ENCODE results near the gene STH. TPM values are rescaled to one million over a fixed set of nuclear protein-coding genes. Genes with fewer than 3 reads are reported as not detected.

The STH gene
- total and polyA plus RNA-seq, 2 experiments from 2014 or later: not detected

GRCh38 chr17:46001390-46002310 lies 2.6 kb downstream of the STH start:
- no peaks in the 10 kb centered on the region for H3K9me2 ChIP-seq (replicated peaks; ENCODE audit: insufficient read depth)
- H3K9me3 ChIP-seq (ENCODE audit: low read depth): no peaks in the 10 kb centered on the region
- no peaks in the 10 kb centered on the region for H3K27me3 ChIP-seq
- no peak for TF ChIP-seq CTCF (IDR thresholded peaks at IDR 0.05; ENCODE audit: poor library complexity)
- no peak for TF ChIP-seq EZH2phosphoT487 (IDR thresholded peaks at IDR 0.05; ENCODE audit: low read depth, severe bottlenecking, unreplicated experiment)
- no peak for TF ChIP-seq EZH2 (IDR thresholded peaks at IDR 0.05; ENCODE audit: borderline replicate concordance)
- no peak overlapping the region for H3K4me3 ChIP-seq
- no peak for DNase-seq (ENCODE audit: low spot score)
- H3K27ac ChIP-seq: no peak overlapping the region
- no peaks in the 10 kb centered on the region for H4K20me1 ChIP-seq (ENCODE audit: insufficient read depth, poor library complexity, severe bottlenecking)
- no peaks in the 10 kb centered on the region for H3K36me3 ChIP-seq (replicated peaks; ENCODE audit: insufficient read depth, low read depth)
- H3K79me2 ChIP-seq: no peaks in the 10 kb centered on the region
- H3K4me1 ChIP-seq (ENCODE audit: insufficient read depth): peaks cover 10% of the 10 kb centered on the region
- no peak overlapping the region for H2AFZ ChIP-seq
- H3K4me2 ChIP-seq: no peak overlapping the region
- WGBS (ENCODE audit: low lambda C conversion rate, missing lambda C conversion rate): 78% methylated on average over 13 of the region's 13 CpGs

GRCh38 chr17:46002311-46002972 lies 3.4 kb downstream of the STH start:
- no peak overlapping the region for H2AFZ ChIP-seq

GRCh38 chr17:46002973-46003316 lies 3.9 kb downstream of the STH start:
- no peak overlapping the region for H3K4me3 ChIP-seq
- no peaks in the 10 kb centered on the region for H3K27me3 ChIP-seq
- no peaks in the 10 kb centered on the region for H3K79me2 ChIP-seq
- H3K9me2 ChIP-seq (replicated peaks; ENCODE audit: insufficient read depth): no peaks in the 10 kb centered on the region
- H3K4me2 ChIP-seq: no peak overlapping the region
- DNase-seq (ENCODE audit: low spot score): no peak
- no peak overlapping the region for H2AFZ ChIP-seq
- no peaks in the 10 kb centered on the region for H4K20me1 ChIP-seq (ENCODE audit: insufficient read depth, poor library complexity, severe bottlenecking)
- TF ChIP-seq CTCF (IDR thresholded peaks at IDR 0.05; ENCODE audit: poor library complexity) (no peak), EZH2 (IDR thresholded peaks at IDR 0.05; ENCODE audit: borderline replicate concordance) (no peak), EZH2phosphoT487 (IDR thresholded peaks at IDR 0.05; ENCODE audit: low read depth, severe bottlenecking, unreplicated experiment) (no peak)
- H3K27ac ChIP-seq: no peak overlapping the region
- no peaks in the 10 kb centered on the region for H3K36me3 ChIP-seq (replicated peaks; ENCODE audit: insufficient read depth, low read depth)
- WGBS (ENCODE audit: low lambda C conversion rate, missing lambda C conversion rate): 62% methylated on average over 7 of the region's 7 CpGs
- H3K9me3 ChIP-seq (ENCODE audit: low read depth): no peaks in the 10 kb centered on the region
- peaks cover 10% of the 10 kb centered on the region for H3K4me1 ChIP-seq (ENCODE audit: insufficient read depth)

More at GRCh38 chr17:46002311-46002972, 3.4 kb downstream of the STH start:
- no peak overlapping the region for H3K27ac ChIP-seq
- no peaks in the 10 kb centered on the region for H3K9me2 ChIP-seq (replicated peaks; ENCODE audit: insufficient read depth)
- H3K79me2 ChIP-seq: no peaks in the 10 kb centered on the region
- no peaks in the 10 kb centered on the region for H3K36me3 ChIP-seq (replicated peaks; ENCODE audit: insufficient read depth, low read depth)
- peaks cover 10% of the 10 kb centered on the region for H3K4me1 ChIP-seq (ENCODE audit: insufficient read depth)
- H3K4me3 ChIP-seq: no peak overlapping the region
- TF ChIP-seq EZH2 (IDR thresholded peaks at IDR 0.05; ENCODE audit: borderline replicate concordance): no peak
- peak; percentile 91 for TF ChIP-seq CTCF (IDR thresholded peaks at IDR 0.05; ENCODE audit: poor library complexity)
- no peak for TF ChIP-seq EZH2phosphoT487 (IDR thresholded peaks at IDR 0.05; ENCODE audit: low read depth, severe bottlenecking, unreplicated experiment)
- no peaks in the 10 kb centered on the region for H4K20me1 ChIP-seq (ENCODE audit: insufficient read depth, poor library complexity, severe bottlenecking)
- H3K4me2 ChIP-seq: no peak overlapping the region
- DNase-seq (ENCODE audit: low spot score): peak; percentile 80
- no peaks in the 10 kb centered on the region for H3K27me3 ChIP-seq
- no peaks in the 10 kb centered on the region for H3K9me3 ChIP-seq (ENCODE audit: low read depth)
- 37% methylated on average over 7 of the region's 8 CpGs for WGBS (ENCODE audit: low lambda C conversion rate, missing lambda C conversion rate)

Data from hepatocyte (in vitro differentiated cells).